Measurements from ENCODE around the gene CD300E. TPM values are rescaled to one million over a fixed set of nuclear protein-coding genes. Genes with fewer than 3 reads are reported as not detected.

CD300E gene
- total RNA-seq, 1 experiment from 2014 or later: not detected

GRCh38 chr17:74612046-74612445 lies 11.5 kb downstream of the CD300E start:
- POLR2A ChIA-PET: no interaction called here

More at GRCh38 chr17:74612046-74612445, 11.5 kb downstream of the CD300E start:
- ATAC-seq (no peak), DNase-seq (ENCODE audit: low read depth, low spot score) (no peak)
- H3K9ac ChIP-seq (ENCODE audit: low read length): no peak overlapping the region
- H3K9me3 ChIP-seq (ENCODE audit: control insufficient read depth in 1 of 2, insufficient read depth in 1 of 2, low read depth in 1 of 2, low read length in 2 of 2): no peaks in the 10 kb centered on the region
- intact Hi-C loops (cut with micrococcal nuclease): no loop called here
- TF ChIP-seq POLR2A (IDR thresholded peaks at IDR 0.05; ENCODE audit: borderline replicate concordance, extremely low read depth, insufficient read depth, insufficient read length): no peak
- TF ChIP-seq CEBPB (IDR thresholded peaks at IDR 0.05; ENCODE audit: low read depth): no peak
- no peak for TF ChIP-seq POLR2AphosphoS5 (IDR thresholded peaks at IDR 0.05; ENCODE audit: low read depth, low read length)
- no peak for TF ChIP-seq MAX (IDR thresholded peaks at IDR 0.05)
- TF ChIP-seq REST (IDR thresholded peaks at IDR 0.05; ENCODE audit: low read depth): no peak
- TF ChIP-seq ZNF274 (IDR thresholded peaks at IDR 0.05; ENCODE audit: low read depth, low read length): no peak
- TF ChIP-seq EZH2phosphoT487 (IDR thresholded peaks at IDR 0.05; ENCODE audit: borderline replicate concordance): no peak
- no peak for TF ChIP-seq CBX3 (IDR thresholded peaks at IDR 0.05; ENCODE audit: low read depth)
- no peak for TF ChIP-seq EZH2 (IDR thresholded peaks at IDR 0.05)
- no peak for TF ChIP-seq RAD21 (IDR thresholded peaks at IDR 0.05; ENCODE audit: low read depth)
- TF ChIP-seq FOSL1 (IDR thresholded peaks at IDR 0.05; ENCODE audit: low read depth): no peak
- TF ChIP-seq, protein P1, sequence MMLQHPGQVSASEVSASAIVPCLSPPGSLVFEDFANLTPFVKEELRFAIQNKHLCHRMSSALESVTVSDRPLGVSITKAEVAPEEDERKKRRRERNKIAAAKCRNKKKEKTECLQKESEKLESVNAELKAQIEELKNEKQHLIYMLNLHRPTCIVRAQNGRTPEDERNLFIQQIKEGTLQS (IDR thresholded peaks at IDR 0.05): no peak
- no peak for TF ChIP-seq EGR1 (IDR thresholded peaks at IDR 0.05; ENCODE audit: low read depth)
- TF ChIP-seq ELF1 (IDR thresholded peaks at IDR 0.05; ENCODE audit: borderline replicate concordance, low read depth): no peak
- no peak for TF ChIP-seq ZFX (IDR thresholded peaks at IDR 0.05)
- no peak overlapping the region for H2AFZ ChIP-seq (ENCODE audit: low read depth, low read length, poor library complexity, severe bottlenecking)
- H4K20me1 ChIP-seq (ENCODE audit: insufficient read depth): no peaks in the 10 kb centered on the region
- H3K9me2 ChIP-seq (ENCODE audit: insufficient read depth): no peaks in the 10 kb centered on the region
- no peaks in the 10 kb centered on the region for H3K4me1 ChIP-seq (ENCODE audit: control insufficient read depth in 1 of 2, insufficient read depth in 2 of 2, low read length in 2 of 2)
- peaks cover 91% of the 10 kb centered on the region for H3K27me3 ChIP-seq (ENCODE audit: insufficient read depth, low read length)
- H3K79me2 ChIP-seq (ENCODE audit: insufficient read depth, low read length): no peaks in the 10 kb centered on the region
- RAD21 ChIA-PET (ENCODE audit: low non-redundant PET in 1 of 2, low total read pairs in 2 of 2, uncharacterized antibody in 2 of 2, unreplicated experiment in 2 of 2): no interaction called here
- H3K4me2 ChIP-seq (ENCODE audit: low read length): no peak overlapping the region
- H3K36me3 ChIP-seq (ENCODE audit: control insufficient read depth in 1 of 2, insufficient read depth in 2 of 2, low read length in 2 of 2): no peaks in the 10 kb centered on the region
- BruUV-seq (replicated peaks): no TSS peak
- CTCF ChIA-PET: no interaction called here
- no peak overlapping the region for H3K27ac ChIP-seq (ENCODE audit: low read depth, low read length)
- H3K4me3 ChIP-seq (replicated peaks in 1 of 2; ENCODE audit: low read depth in 1 of 2, low read length in 2 of 2): no peak overlapping the region

All from HCT116 (cell line).